Panc1 (cell line): Measurements from ENCODE around the gene MCOLN1. TPM values are rescaled to one million over a fixed set of nuclear protein-coding genes. Genes with fewer than 3 reads are reported as not detected.

Experiments used
- ATAC-seq: fragments of 200-7000 bp; cut with Tn5 transposase; 2 replicates; pipeline ENCODE4 v1.9.1; 2020; ENCODE audit warnings: mild to moderate bottlenecking, moderate library complexity
- BruUV-seq: library from RNA; stranded (reverse); fragments of 400-500 nt; replicated peaks from 2 replicates; lab custom pipeline; 2021; lab: Mats Ljungman, UMichigan
- CTCF ChIA-PET: fragments of 300-600 bp; sonication (Branson Sonifier 250); formaldehyde crosslinking; loops from one replicate; lab custom pipeline; 2022; ENCODE audit warnings: antibody characterized with exemption; lab: Charles Lee
- POLR2A ChIA-PET: fragments of 300-600 bp; sonication (Branson Sonifier 250); formaldehyde crosslinking; loops from one replicate; lab custom pipeline; 2022; ENCODE audit warnings: antibody characterized with exemption; lab: Charles Lee
- DNase-seq: peaks from one replicate; pipeline ENCODE4 v3.0.0-alpha.2; 2010; ENCODE audit warnings: low read depth, low spot score
- H3K27ac ChIP-seq: 2 replicates; pipeline ENCODE4 v1.5.1; 2011; ENCODE audit warnings: mild to moderate bottlenecking, low read length, inconsistent platforms
- H3K27me3 ChIP-seq: fragments of 200-500 bp; sonication (Bioruptor generic); 2 replicates; pipeline ENCODE4 v1.6.0; 2014; ENCODE audit warnings: low read length, inconsistent platforms; ENCODE audit not compliant: control insufficient read depth, insufficient read depth
- H3K36me3 ChIP-seq: fragments of 200-500 bp; sonication (Bioruptor generic); 2 replicates; pipeline ENCODE4 v1.5.1; 2014; ENCODE audit warnings: inconsistent platforms, mild to moderate bottlenecking, low read length, moderate library complexity; ENCODE audit not compliant: control insufficient read depth, insufficient read depth
- H3K4me1 ChIP-seq: 2 replicates; pipeline ENCODE4 v1.5.1; 2011; ENCODE audit warnings: inconsistent platforms, mild to moderate bottlenecking, low read length, moderate library complexity; ENCODE audit not compliant: control insufficient read depth, insufficient read depth
- H3K4me3 ChIP-seq, 2 experiments: 2 replicates each; pipeline ENCODE4 v1.5.1; 2011 to 2012; ENCODE audit warnings: low read depth in 2 of 2, low read length in 2 of 2, mild to moderate bottlenecking in 2 of 2, inconsistent platforms in 1 of 2, moderate library complexity in 1 of 2
- H3K9me3 ChIP-seq: fragments of 200-500 bp; sonication (Bioruptor generic); 2 replicates; pipeline ENCODE4 v1.5.1; 2014; ENCODE audit warnings: low read depth, mild to moderate bottlenecking, inconsistent platforms, low read length, moderate library complexity; ENCODE audit not compliant: control insufficient read depth, insufficient read depth
- POLR2AphosphoS5 ChIP-seq: IDR thresholded peaks from 2 replicates; pipeline ENCODE4 v1.6.1; 2012; ENCODE audit warnings: mild to moderate bottlenecking, low read depth, low read length, moderate library complexity
- REST ChIP-seq, 2 experiments: IDR thresholded peaks; 2 replicates each; pipeline ENCODE4 v1.6.1; 2011 to 2012; ENCODE audit warnings: low read depth in 2 of 2, control low read depth in 1 of 2, low read length in 1 of 2, mild to moderate bottlenecking in 1 of 2, moderate library complexity in 1 of 2; ENCODE audit not compliant: insufficient read depth in 1 of 2
- SIN3A ChIP-seq: IDR thresholded peaks from 2 replicates; pipeline ENCODE4 v1.6.1; 2012; ENCODE audit warnings: low read depth, mild to moderate bottlenecking, low read length, moderate library complexity, borderline replicate concordance; ENCODE audit not compliant: insufficient read depth
- TCF7L2 ChIP-seq: IDR thresholded peaks from 2 replicates; pipeline ENCODE4 v1.6.1; 2011; ENCODE audit warnings: mild to moderate bottlenecking, low read depth, low read length, inconsistent platforms
- in situ Hi-C: cut with HindIII; loops from 2 replicates; pipeline ENCODE4 v1.10.0; 2016; ENCODE audit warnings: low sequenced_read_pairs, low pct_unique_long_range_greater_than_20kb
- intact Hi-C: fragments of 100-400 bp; cut with micrococcal nuclease; formaldehyde crosslinking; loops from one replicate; pipeline ENCODE4 v1.10.0; 2022; ENCODE audit not compliant: unreplicated experiment
- total RNA-seq: library from RNA; stranded (reverse); gene quantifications from one replicate; pipeline ENCODE4 v1.2.1, GENCODE V29; 2021; ENCODE audit not compliant: unreplicated experiment
- TF ChIP-seq, protein P1 (sequence below): fragments of 450-650 bp; IDR thresholded peaks from 2 replicates; pipeline ENCODE4 v1.5.1; 2017; ENCODE audit warnings: mild to moderate bottlenecking

Gene MCOLN1
- total RNA-seq, 1 experiment from 2014 or later, result 28.0 TPM

- Histone ChIP-seq H3K4me3 (no peak overlapping the region), H3K27ac (no peak overlapping the region), H3K36me3 (no peaks in the 10 kb centered on the region), H3K4me1 (no peaks in the 10 kb centered on the region), H3K27me3 (no peaks in the 10 kb centered on the region), H3K9me3 (no peaks in the 10 kb centered on the region)
- no peak for TF ChIP-seq REST (IDR thresholded peaks at IDR 0.05; ENCODE audit: insufficient read depth in 1 of 2, low read depth in 2 of 2, low read length in 1 of 2)
- TF ChIP-seq, protein P1, sequence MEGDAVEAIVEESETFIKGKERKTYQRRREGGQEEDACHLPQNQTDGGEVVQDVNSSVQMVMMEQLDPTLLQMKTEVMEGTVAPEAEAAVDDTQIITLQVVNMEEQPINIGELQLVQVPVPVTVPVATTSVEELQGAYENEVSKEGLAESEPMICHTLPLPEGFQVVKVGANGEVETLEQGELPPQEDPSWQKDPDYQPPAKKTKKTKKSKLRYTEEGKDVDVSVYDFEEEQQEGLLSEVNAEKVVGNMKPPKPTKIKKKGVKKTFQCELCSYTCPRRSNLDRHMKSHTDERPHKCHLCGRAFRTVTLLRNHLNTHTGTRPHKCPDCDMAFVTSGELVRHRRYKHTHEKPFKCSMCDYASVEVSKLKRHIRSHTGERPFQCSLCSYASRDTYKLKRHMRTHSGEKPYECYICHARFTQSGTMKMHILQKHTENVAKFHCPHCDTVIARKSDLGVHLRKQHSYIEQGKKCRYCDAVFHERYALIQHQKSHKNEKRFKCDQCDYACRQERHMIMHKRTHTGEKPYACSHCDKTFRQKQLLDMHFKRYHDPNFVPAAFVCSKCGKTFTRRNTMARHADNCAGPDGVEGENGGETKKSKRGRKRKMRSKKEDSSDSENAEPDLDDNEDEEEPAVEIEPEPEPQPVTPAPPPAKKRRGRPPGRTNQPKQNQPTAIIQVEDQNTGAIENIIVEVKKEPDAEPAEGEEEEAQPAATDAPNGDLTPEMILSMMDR, result no peak
- no peak for TF ChIP-seq POLR2AphosphoS5
- TF ChIP-seq TCF7L2, result no peak
- TF ChIP-seq SIN3A, result no peak
- POLR2A ChIA-PET, result no interaction called here
- ATAC-seq (no peak), DNase-seq (no peak)
- in situ Hi-C loops, result no loop called here
- CTCF ChIA-PET, result no interaction called here
- intact Hi-C loops, result no loop called here
- no TSS peak for BruUV-seq
Observed at GRCh38 chr19:7477758-7478157, 44.7 kb upstream of the MCOLN1 start.

DNA sequence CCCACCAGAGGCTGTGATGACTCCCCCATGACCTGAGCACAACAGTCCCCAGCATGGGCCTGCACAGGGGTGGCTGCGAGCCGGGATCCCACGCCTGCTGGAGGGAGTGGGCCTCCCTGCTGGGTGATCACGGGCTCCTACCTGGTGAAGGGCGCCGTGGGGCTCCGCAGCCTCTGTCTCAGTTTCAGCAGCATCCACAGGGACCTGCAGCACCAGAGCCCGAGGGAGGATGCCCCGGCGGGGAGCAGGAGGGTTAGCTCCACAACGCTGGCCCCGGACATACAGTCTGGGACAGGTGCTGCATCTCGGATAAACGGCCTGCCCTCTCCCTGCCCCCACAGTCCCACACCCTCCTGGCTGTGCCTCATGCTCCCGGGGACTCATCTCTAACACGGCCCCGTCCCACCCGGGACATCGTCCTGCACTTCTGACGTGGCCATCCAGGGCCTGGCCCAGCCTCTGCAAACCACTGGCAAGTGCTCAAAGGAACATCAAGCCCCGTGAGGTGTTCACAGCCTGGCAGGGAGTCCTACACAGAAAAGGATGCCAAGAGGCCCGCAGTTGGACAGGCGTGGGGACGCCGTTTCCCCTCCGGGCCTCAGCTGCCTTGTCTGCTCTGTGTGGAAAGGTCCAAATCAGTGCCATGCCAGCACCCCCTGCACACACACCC lies 44.1 kb upstream of the MCOLN1 start:
- H3K36me3 ChIP-seq, result no peaks in the 10 kb centered on the region
- H3K4me3 ChIP-seq, result no peak overlapping the region
- ChIA-PET CTCF (interaction anchor here (0.6 kb wide), 1 partner anchor 379 kb away, joined by 7 read pairs; no protein-coding TSS in a partner anchor), POLR2A (no interaction called here)
- no TSS peak for BruUV-seq
- DNase-seq (no peak), ATAC-seq (peak; percentile 42)
- H3K4me1 ChIP-seq, result no peaks in the 10 kb centered on the region
- in situ Hi-C loops, result no loop called here
- no peaks in the 10 kb centered on the region for H3K27me3 ChIP-seq
- TF ChIP-seq POLR2AphosphoS5 (no peak), SIN3A (no peak), TCF7L2 (no peak), REST (IDR thresholded peaks at IDR 0.05; ENCODE audit: insufficient read depth in 1 of 2, low read depth in 2 of 2, low read length in 1 of 2) (no peak)
- TF ChIP-seq, protein P1, result no peak
- no peaks in the 10 kb centered on the region for H3K9me3 ChIP-seq
- no peak overlapping the region for H3K27ac ChIP-seq
- intact Hi-C loops, result no loop called here
